ENCODE results near the gene KLRC3.

DNA sequence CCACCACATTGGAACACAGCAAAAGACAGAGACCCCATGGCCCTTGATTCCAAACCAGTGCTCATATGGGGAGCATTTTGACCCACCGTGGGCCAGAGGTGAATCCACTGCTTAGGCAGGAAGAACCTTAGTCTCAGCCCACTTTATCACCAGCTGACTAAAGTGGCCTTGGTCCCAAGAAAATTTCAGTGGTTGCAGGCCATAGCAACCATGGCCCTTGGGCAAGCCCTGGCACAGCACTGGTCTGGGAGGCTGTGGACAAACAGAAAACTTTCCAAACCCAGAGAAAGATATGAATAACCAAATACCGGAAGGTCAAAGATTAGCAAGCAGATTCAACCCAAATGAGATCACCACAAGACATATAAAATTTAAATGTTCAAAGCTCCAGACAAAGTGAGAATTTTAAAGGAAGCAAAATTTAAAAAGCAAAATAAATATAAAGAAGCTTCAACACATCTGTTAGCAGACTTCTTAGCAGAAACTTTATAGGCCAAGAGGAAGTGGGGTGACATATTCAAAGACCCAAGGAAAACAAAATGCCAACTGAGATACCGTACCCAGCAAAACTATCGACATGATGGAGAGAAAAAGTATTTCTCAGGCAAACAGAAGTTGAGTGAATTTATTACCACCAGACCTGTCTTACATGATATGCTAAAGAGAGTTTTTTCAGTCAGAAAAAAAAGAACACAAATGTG lies 38.3 kb downstream of the KLRC3 start:
- TF ChIP-seq EZH2 (IDR thresholded peaks at IDR 0.05; ENCODE audit: borderline replicate concordance, low read depth, low read length, severe bottlenecking) (no peak), POLR2A (IDR thresholded peaks at IDR 0.05; ENCODE audit: low read depth, low read length) (no peak), FOS (IDR thresholded peaks at IDR 0.05; ENCODE audit: borderline replicate concordance, insufficient read depth, low read length) (no peak), POLR2AphosphoS5 (IDR thresholded peaks at IDR 0.05; ENCODE audit: insufficient read depth, low read depth, low read length) (no peak), JUN (IDR thresholded peaks at IDR 0.05; ENCODE audit: borderline replicate concordance, insufficient read depth, insufficient read length, low read depth) (no peak), GATA2 (IDR thresholded peaks at IDR 0.05; ENCODE audit: insufficient read depth, insufficient read length, low read depth, low read length) (no peak)
- TF ChIP-seq, protein P1, sequence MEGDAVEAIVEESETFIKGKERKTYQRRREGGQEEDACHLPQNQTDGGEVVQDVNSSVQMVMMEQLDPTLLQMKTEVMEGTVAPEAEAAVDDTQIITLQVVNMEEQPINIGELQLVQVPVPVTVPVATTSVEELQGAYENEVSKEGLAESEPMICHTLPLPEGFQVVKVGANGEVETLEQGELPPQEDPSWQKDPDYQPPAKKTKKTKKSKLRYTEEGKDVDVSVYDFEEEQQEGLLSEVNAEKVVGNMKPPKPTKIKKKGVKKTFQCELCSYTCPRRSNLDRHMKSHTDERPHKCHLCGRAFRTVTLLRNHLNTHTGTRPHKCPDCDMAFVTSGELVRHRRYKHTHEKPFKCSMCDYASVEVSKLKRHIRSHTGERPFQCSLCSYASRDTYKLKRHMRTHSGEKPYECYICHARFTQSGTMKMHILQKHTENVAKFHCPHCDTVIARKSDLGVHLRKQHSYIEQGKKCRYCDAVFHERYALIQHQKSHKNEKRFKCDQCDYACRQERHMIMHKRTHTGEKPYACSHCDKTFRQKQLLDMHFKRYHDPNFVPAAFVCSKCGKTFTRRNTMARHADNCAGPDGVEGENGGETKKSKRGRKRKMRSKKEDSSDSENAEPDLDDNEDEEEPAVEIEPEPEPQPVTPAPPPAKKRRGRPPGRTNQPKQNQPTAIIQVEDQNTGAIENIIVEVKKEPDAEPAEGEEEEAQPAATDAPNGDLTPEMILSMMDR (IDR thresholded peaks at IDR 0.05; ENCODE audit: extremely low read depth in 1 of 2, insufficient read depth in 1 of 2, low read depth in 1 of 2, low read length in 2 of 2), result no peak
- TF ChIP-seq, protein P2, sequence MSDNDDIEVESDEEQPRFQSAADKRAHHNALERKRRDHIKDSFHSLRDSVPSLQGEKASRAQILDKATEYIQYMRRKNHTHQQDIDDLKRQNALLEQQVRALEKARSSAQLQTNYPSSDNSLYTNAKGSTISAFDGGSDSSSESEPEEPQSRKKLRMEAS (IDR thresholded peaks at IDR 0.05; ENCODE audit: insufficient read depth, insufficient read length), result no peak

Data from endothelial cell of umbilical vein (primary cell).